ENCODE data around the gene MAOB. TPM values are rescaled to one million over a fixed set of nuclear protein-coding genes. Genes with fewer than 3 reads are reported as not detected.

Gene MAOB
- total RNA-seq, 1 experiment from 2014 or later: 1.1 TPM

DNA sequence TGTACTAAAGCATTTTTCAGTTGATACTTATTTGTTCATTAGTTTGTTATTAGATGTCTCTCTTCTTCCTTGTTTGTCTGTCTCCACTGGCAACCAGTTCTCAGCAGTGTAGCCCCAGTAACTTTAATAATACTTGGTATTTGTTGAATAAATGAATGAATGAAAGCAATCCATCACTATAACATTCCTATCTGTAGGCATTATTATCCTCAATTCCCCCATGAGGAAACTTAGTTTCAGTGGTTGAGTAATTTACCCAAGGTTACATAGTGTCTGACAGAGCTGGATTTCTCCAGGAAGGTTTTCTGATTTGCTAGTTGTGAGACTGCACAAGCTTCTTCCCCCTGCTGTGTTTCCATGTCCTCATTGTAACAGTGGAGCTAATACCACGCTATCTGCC is 27.8 kb upstream of the MAOB start:
- Histone ChIP-seq H3K9me3 (ENCODE audit: control insufficient read depth, low read depth, low read length) (peaks cover 19% of the 10 kb centered on the region), H3K56ac (ENCODE audit: insufficient read length, low read depth, low read length) (no peak overlapping the region), H3K27ac (ENCODE audit: insufficient read length, low read depth, low read length) (no peak overlapping the region), H3K4me2 (ENCODE audit: insufficient read depth, insufficient read length, low read length) (no peak overlapping the region), H3K23me2 (ENCODE audit: insufficient read length, low read depth, low read length, poor library complexity, severe bottlenecking) (no peaks in the 10 kb centered on the region), H4K91ac (ENCODE audit: insufficient read length, low read depth, low read length) (no peak overlapping the region), H2BK5ac (ENCODE audit: insufficient read length, low read length) (no peak overlapping the region), H2BK20ac (ENCODE audit: low read depth, low read length, poor library complexity, severe bottlenecking) (no peak overlapping the region), H3K79me1 (ENCODE audit: insufficient read depth, low read depth, low read length, poor library complexity, severe bottlenecking) (no peaks in the 10 kb centered on the region), H2AK5ac (ENCODE audit: insufficient read length, low read length) (no peak overlapping the region), H4K8ac (replicated peaks; ENCODE audit: insufficient read length, low read depth, low read length) (no peak overlapping the region), H2BK15ac (ENCODE audit: low read depth, low read length) (no peak overlapping the region), H3K23ac (ENCODE audit: insufficient read length, low read depth, low read length) (no peak overlapping the region), H3K27me3 (ENCODE audit: insufficient read depth, low read length) (no peaks in the 10 kb centered on the region), H3K79me2 (ENCODE audit: insufficient read depth, low read length) (no peaks in the 10 kb centered on the region), H3K4ac (ENCODE audit: low read depth, low read length) (no peak overlapping the region), H3K9ac (ENCODE audit: extremely low read depth, insufficient read length, low read length) (no peak overlapping the region), H4K20me1 (ENCODE audit: control insufficient read depth, insufficient read depth, insufficient read length) (no peaks in the 10 kb centered on the region), H3T11ph (ENCODE audit: low read length) (no peak overlapping the region), H2BK12ac (ENCODE audit: insufficient read length, low read depth, low read length) (no peak overlapping the region), H3K4me1 (ENCODE audit: insufficient read depth, low read length) (no peaks in the 10 kb centered on the region), H2AFZ (ENCODE audit: low read length) (no peak overlapping the region), H3K14ac (ENCODE audit: insufficient read depth, low read length) (no peak overlapping the region), H2BK120ac (ENCODE audit: low read depth, low read length, poor library complexity, severe bottlenecking) (no peak overlapping the region), H4K5ac (ENCODE audit: insufficient read length, low read depth, low read length) (no peak overlapping the region), H3K18ac (ENCODE audit: insufficient read length, low read depth, low read length) (no peak overlapping the region)
- no peaks in the 10 kb centered on the region for H3K4me1 Mint-ChIP-seq
- no peak overlapping the region for H3K27ac Mint-ChIP-seq
- no peak overlapping the region for H3K4me3 Mint-ChIP-seq
- no peak for TF ChIP-seq CTCF (conservative IDR thresholded peaks at IDR 0.05)
- no peak for DNase-seq
- H3K9me3 Mint-ChIP-seq: peaks cover 62 to 74% of the 10 kb centered on the region in 2 experiments
- no CpG with 5 or more reads among the region's 1 CpG for WGBS (ENCODE audit: extremely low coverage, insufficient read length, low lambda C conversion rate)
- no peaks in the 10 kb centered on the region for H3K27me3 Mint-ChIP-seq (ENCODE audit: low read depth)
- H3K36me3 Mint-ChIP-seq (ENCODE audit: insufficient read depth in 1 of 3, low read depth in 3 of 3): peaks cover 0 to 4% (median 0%) of the 10 kb centered on the region in 3 experiments; a peak in 3 of 7 replicates
